Activated CD8-positive, alpha-beta memory T cell treated with anti-CD3 and anti-CD28 coated beads for 24 hours (primary cell): ENCODE measurements around the gene FCRLB.
A peak's percentile ranks its signal among the peaks of the same experiment; 100 is the strongest.
"Not testable (repeated sequence)": the region's sequence is repeated elsewhere in the genome, so short reads cannot be mapped to it uniquely, and the experiment has no call there.

Source experiments
- DNase-seq: peaks from one replicate; pipeline ENCODE4 v3.0.0-alpha.2; 2020

The FCRLB gene

DNA sequence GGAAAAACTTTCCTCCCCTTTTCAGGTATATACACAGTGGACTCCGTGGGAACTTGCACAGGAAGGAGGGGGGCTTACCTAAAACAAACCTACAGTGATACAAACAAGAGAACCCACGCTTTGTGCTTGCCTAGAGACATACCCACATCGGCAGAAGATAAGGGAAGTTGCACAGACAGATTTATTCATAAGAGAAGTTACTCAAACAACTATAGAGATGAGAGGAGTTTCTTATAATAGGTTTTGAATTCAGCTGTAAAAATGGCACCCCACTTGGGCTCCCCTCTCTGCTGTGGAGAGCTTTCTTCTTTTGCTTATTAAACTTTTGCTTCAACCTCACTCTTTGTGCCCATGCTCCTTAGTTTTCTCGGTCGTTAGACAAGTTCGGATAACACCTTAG lies 26.5 kb downstream of the FCRLB start:
- no peak for DNase-seq

DNA sequence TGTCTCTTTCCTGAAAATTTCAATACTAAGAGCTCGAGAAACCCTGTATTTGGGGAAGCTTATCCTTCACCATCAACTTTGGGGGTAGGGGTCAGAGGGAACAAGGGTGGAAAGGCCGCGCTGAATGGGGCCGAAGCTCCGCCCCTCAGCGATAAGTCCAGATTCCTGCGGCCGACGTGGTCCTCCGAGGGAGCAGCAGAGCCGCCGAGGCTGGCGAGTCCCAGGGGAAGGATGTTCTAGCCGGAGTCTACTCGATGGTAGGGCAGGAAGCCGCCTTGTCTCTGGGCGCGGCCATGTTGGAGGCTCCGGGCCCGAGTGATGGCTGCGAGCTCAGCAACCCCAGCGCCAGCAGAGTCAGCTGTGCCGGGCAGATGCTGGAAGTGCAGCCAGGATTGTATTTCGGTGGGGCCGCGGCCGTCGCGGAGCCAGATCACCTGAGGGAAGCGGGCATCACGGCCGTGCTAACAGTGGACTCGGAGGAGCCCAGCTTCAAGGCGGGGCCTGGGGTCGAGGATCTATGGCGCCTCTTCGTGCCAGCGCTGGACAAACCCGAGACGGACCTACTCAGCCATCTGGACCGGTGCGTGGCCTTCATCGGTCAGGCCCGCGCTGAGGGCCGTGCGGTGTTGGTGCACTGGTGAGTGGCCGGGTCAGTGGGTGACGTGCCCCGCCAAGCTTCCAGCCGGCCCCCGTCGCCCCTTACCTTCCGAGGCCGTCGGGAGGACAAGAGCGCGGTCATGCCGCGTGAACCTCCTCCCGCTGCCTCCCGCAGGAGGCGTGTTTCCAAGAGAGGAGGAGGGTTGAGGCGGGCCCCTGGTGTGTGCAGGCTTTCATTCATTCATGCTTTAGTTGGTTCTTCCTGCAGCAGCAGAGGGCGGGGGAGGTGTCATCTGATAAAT lies 28.4 kb downstream of the FCRLB start, which contains the start of gene DUSP12:
TSS of gene DUSP12 (plus strand) at position 278 of the 899 bp plus-strand sequence. CDS start at position 294, 16 bp downstream.
- DNase-seq = peak; percentile 93

DNA sequence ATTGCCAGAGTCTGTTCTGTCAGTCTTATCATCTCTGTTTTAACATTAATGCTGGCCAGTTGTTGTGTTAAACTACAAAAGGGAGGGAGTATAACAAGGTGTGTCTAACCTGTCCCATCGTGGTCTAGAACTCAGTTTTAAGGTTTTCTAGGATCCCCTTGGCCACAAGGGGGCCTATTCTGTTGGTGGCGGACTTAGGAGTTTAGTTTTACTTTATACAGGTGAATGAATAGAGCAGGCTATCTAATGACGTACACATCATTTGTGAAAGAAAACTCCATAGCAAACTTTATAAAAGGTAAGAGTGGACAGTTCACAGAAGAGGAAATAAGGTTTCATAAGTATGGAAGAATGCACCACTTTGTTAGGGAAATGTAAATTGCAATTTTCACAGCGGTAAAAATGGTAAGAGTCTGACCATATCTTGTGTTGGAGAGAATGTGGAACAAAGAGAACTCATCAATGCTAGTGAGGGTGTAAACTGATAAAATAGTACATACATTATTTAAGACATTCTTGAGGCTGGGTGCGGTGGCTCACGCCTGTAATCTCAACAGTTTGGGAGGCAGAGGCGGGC lies 42.3 kb downstream of the FCRLB start:
- DNase-seq = no peak

DNA sequence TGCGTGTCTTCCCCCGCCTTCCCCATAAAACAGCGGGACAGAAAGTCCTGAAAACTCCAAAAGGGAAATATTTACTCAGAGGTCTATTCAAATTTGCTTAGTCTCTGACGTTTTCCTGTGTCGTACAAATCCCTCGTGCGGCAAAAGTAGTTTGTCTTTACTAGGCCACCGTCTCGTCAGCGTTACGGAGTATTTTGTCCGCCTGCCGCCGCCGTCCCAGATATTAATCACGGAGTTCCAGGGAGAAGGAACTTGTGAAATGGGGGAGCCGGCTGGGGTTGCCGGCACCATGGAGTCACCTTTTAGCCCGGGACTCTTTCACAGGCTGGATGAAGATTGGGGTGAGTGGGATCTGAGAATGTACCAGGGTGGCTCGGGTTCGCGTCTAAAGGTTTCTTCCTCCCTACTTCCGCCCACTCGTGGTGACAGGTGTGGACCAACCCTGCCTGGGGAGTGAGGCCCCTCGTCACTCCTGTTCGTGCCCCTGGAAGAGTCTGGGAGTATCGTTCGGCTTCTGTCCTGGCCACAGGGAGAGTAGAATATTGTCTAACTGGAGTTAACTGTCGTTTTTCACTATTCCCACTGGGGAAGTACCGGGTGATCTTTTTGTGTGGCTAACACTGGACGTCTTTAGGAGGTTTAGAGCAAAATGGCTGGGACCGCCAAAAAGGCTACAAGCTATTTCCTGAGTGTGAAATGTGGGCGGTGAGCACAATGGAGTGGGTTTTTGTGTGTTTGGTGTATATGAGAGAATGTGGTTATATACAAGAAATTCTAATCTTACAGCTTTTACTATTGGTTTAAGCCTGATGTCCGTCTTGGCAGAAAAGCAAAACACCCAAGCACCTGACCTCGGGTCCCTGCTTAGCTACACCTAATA lies 45.0 kb downstream of the FCRLB start, which contains the start of gene ATF6:
TSS of gene ATF6 (plus strand) at position 219 of the 880 bp plus-strand sequence. CDS start at position 260, 41 bp downstream.
- peak; percentile 91 for DNase-seq

DNA sequence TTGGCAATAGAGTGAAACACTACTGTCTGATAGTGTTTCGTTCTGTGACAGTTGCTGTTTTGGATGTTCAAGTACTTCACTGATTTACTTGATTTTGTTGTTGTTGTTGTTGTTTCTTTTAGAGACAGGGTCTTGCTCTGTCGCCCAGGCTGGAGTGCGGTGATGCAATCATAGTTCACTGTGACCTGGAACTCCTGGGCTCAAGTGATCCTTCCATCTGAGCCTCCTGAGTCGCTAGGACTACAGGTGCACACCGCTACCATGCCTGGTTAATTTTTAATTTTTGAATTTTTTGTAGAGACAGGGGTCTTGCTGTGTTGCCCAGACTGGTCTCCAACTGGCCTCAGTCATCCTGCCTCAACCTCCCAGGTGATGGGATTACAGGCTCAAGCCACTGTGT lies 47.1 kb downstream of the FCRLB start:
- DNase-seq = no peak

DNA sequence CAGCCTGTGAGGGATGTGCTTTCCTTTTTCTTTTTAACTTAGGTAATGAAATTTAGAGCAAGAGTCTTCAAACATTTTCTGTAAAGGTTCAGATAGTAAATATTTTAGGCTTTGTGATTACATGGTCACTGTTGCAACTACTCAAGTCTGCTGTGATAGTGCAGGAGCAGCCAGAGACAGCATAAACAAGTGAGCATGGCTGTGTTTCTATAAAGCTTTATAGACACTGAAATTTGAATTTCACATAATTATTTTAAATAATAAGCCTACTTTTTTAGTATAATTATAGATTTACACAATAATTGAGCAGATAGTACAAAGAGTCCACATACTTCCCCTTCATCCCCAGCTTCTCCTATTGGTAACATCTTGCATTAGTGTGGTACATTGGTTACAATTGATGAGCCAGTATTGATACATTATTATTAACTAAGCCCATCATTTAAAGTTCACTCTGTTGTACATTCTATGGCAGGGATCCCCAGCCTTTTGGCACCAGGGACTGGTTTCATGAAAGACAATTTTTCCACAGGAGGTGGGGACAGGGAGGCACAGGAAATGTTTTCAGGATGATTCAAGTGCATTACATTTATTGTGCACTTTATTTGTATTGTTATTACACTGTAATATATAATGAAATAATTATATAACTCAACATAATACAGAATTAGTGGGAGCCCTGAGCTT lies 47.8 kb downstream of the FCRLB start:
- DNase-seq = no peak

DNA sequence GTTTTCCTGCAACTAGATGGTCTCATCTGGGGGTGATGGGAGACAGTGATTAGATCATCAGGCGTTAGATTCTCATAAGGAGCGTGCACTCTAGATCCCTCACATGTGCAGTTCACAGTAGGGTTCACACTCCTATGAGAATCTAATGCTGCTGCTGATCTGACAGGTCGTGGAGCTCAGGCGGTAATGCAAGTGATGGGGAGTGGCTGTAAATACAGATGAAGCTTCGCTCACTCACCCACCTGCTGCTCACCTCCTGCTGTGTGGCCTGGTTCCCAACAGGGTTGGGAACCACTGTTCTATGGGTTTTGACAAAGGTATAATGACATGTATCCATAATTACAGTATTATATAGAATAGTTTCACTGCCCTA lies 48.3 kb downstream of the FCRLB start:
- DNase-seq = not testable (repeated sequence)

DNA sequence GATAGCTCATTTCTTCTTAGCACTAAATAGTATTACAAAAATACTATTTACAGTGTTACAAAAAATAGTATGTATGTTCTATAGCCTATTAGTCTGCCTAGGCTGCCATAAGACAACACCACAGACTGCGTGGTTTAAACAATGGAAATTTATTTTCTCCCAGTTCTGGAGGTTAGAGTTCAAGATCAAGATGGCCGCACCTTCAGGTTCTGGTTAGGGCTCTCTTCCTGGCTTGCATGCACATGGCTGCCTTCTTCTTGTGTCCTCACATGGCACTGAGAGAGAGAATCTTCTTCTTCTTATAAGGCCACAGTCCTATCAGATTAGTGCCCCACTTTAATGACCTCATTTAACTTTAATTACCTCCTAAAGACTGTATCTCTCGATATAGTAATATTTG lies 48.9 kb downstream of the FCRLB start:
- no peak for DNase-seq

DNA sequence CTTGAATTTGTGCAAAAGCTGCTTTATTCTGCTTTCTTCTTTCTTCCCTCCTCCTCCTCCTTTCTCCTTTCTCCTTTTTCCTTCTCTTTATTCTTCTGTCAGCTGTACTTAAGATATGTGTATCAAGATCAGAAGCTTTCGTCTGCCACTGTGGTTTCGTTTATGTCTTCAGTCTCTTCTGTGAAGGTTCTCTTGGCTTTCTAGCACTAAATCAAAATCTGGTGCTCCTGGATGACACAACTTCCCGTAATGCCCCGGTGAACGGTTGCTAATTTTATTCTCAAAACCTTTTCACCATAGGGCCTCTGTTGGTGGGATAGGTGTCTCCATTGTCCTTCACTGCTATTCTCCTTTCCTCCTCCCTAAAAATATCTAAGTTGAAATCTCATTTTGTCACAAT lies 49.8 kb downstream of the FCRLB start:
- DNase-seq = no peak

DNA sequence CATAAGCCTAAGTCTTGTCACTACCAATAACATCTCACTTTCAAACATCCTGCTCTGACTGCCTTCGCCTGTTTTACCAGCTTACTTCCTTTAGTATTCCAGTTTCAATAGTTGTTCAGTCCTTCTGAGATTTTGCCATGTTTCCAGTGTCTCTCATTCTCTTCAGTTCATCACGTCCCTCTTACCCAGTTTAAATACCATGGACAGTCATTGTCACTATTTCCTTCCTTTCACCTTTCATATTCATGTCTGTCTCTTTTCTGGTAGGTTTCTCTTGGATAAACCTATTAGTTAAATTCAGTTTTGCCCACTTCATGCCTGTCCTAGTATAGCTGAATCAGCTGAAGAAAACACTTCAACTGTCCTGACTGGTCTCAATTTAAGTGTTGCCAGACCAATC lies 50.6 kb downstream of the FCRLB start:
- DNase-seq = no peak

DNA sequence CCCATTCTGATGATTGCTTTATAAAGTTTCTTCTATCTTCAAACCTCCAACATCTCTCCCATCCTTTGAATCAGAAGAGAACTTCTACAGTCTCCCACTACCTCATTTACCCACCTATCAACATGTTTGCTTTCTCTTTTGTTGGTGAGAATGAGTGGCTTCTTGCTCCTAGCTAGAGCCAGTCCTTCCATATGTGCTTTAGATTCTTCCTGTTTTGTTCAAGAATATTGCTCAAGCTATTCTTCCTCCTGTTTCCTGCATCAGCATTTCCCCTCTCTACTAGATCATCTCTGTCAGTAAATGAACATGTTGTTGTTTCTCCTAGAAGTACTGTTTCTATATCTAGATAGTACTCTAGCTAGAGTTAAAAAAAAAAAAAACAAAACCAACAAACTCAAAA lies 51.1 kb downstream of the FCRLB start:
- no peak for DNase-seq

DNA sequence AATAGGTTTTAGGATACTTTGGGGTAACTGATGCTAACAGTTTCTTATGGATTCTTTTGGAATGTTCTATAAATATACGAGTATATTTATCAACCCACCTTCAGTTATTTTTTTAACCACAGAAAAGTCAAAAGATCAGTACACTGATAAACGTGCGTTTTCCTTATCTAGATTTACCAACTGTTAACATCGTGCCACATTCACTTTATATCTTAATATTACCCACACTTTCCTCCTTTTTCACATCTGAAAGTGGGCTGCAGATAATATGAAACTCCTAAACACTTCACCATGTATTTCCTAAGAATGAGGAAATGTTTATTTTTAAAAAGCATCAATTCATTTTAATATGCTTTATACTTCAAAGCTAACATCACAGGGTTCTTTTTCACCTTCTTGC lies 52.4 kb downstream of the FCRLB start:
- no peak for DNase-seq

DNA sequence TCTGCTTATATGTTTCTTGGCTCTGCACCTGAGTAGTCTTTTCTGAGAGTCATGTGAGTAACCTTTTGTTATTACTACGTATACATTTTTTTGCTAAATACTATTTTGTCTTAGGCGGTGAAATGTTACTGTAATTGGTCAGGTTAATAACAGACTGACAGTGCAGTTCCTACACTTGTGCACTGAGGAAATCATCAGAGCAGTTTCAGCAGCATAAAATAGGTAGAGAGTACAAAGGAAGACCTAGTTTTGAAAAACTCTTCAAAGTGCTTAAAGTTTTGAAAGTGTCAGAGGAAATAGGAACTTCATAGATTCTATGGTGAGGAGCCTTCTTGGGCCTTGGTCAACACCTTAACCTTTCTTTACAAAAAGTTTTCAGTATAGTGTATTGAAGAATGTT lies 55.9 kb downstream of the FCRLB start:
- no peak for DNase-seq
